Stomach (tissue), 9 donors: Measurements from ENCODE around the gene ZYX. TPM values are rescaled to one million over a fixed set of nuclear protein-coding genes. Genes with fewer than 3 reads are reported as not detected.
A peak's percentile ranks its signal among the peaks of the same experiment; 100 is the strongest.

Source experiments
- DNase-seq, 2 donors: peaks; one replicate each; pipeline versions ENCODE4 v3.0.0 to v3.0.0-alpha.2; 2013 to 2019
- H3K27ac ChIP-seq, 5 donors: fragments of 200-600 bp in 4 of 5; sonication (generic) in 4 of 5; one replicate each; pipeline ENCODE4 v1.5.1; 2013 to 2019; ENCODE audit warnings: mild to moderate bottlenecking in 1 of 5, moderate library complexity in 1 of 5
- H3K27me3 ChIP-seq, 3 donors: fragments of 200-600 bp; sonication (generic); one replicate each; pipeline ENCODE4 v1.5.1; 2017 to 2019; ENCODE audit warnings: mixed run types in 1 of 3
- H3K36me3 ChIP-seq, 4 donors: fragments of 200-600 bp; sonication (generic); 1 replicate in 3 of 4; 2 replicates in 1 of 4; pipeline ENCODE4 v1.5.1; 2016 to 2019
- H3K4me1 ChIP-seq, 4 donors: fragments of 200-600 bp; sonication (generic); one replicate each; pipeline ENCODE4 v1.5.1; 2016 to 2019
- H3K4me3 ChIP-seq, 4 donors: fragments of 200-600 bp; sonication (generic) in 3 of 4; one replicate each; pipeline ENCODE4 v1.5.1; 2016 to 2019; ENCODE audit warnings: mild to moderate bottlenecking in 1 of 4
- H3K9me3 ChIP-seq, 4 donors: fragments of 200-600 bp; sonication (generic); one replicate each; pipeline ENCODE4 v1.5.1; 2016 to 2019
- EP300 ChIP-seq: sonication (generic); formaldehyde crosslinking; IDR thresholded peaks from one replicate; pipeline ENCODE4 v1.6.1; 2017; ENCODE audit warnings: antibody characterized with exemption
- POLR2A ChIP-seq, 4 donors: fragments of 450-650 bp; IDR thresholded peaks; one replicate each; pipeline ENCODE4 v1.6.1; 2016; ENCODE audit warnings: antibody characterized with exemption in 4 of 4, control low read depth in 2 of 4, mild to moderate bottlenecking in 1 of 4, moderate library complexity in 1 of 4
- POLR2AphosphoS5 ChIP-seq, 3 donors: sonication (generic); formaldehyde crosslinking; IDR thresholded peaks; one replicate each; pipeline ENCODE4 v1.6.1; 2016; ENCODE audit warnings: antibody characterized with exemption in 3 of 3
- WGBS, 5 donors: extraction: QIAGEN DNeasy Blood & Tissue Kit in 3 of 5; methylation state at CpG; one replicate each; pipeline versions ENCODE4 v1.1.5 to v1.1.7; 2013 to 2018; 5-methylcytosine and 5-hydroxymethylcytosine counted together
- intact Hi-C: fragments of 100-400 bp; cut with DNase I; formaldehyde crosslinking; loops from one replicate; pipeline ENCODE4 v1.15.1; 2023; ENCODE audit warnings: low total_unique reads
- polyA plus RNA-seq, 3 donors: library from polyadenylated mRNA; stranded (reverse); fragments of 200-250 nt; gene quantifications; one replicate each; pipeline ENCODE4 v1.2.3, GENCODE V29; 2013
- total RNA-seq, 5 donors: library from RNA; depleted of rRNA; stranded (reverse); fragments of >200 nt; gene quantifications; one replicate each; pipeline versions ENCODE4 v1.1.0 to v1.2.3, GENCODE V29; 2014 to 2016
- TF ChIP-seq, protein P1 (sequence below), 7 experiments: fragments of 450-650 bp in 4 of 7; fragments of 200-600 bp in 3 of 7; sonication (generic) in 3 of 7; IDR thresholded peaks; one replicate each; pipeline ENCODE4 v1.5.1; 2016 to 2019; ENCODE audit warnings: antibody characterized with exemption in 7 of 7, control low read depth in 2 of 7, mild to moderate bottlenecking in 1 of 7
- donor health status: healthy with polysubstance abuse.
- donor health status: Bipolar disorder and iron deficiency.
- donor health status: healthy.

The ZYX gene
- total and polyA plus RNA-seq, 8 donors: 20.6 to 102 (median 73.7) TPM

DNA sequence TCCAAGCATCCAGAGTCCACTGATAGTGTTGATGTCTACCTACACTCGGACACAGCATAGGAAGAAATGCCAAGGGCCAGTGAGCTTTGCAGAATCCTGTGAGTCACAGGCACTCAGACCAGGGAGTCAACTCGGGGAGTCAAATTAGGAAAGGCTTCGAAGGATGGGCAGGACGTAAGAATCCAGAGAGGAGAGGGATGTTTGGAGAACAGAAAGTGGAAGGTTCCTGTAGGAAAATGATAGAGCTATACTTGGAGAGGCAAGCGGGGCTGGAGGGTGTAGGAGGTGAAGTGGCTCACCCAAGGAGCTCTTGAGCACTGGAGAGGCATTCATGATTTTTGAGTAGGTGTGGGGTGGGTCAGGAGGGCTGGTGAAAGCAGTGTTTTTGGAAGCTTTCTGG lies 3.0 kb downstream of the ZYX start:
- Histone ChIP-seq H3K27me3 (no peaks in the 10 kb centered on the region), H3K4me3 (peak overlapping the region; percentile 20 to 96 (median 86)), H3K9me3 (no peaks in the 10 kb centered on the region), H3K4me1 (peaks cover 46 to 82% (median 66%) of the 10 kb centered on the region in 4 donors), H3K36me3 (peaks cover 11 to 50% (median 23%) of the 10 kb centered on the region in 4 donors), H3K27ac (peak overlapping the region in 4 of 5 donors; percentile 97 to 100 (median 99))
- intact Hi-C loops: no loop called here
- DNase-seq: no peak
- TF ChIP-seq, protein P1, sequence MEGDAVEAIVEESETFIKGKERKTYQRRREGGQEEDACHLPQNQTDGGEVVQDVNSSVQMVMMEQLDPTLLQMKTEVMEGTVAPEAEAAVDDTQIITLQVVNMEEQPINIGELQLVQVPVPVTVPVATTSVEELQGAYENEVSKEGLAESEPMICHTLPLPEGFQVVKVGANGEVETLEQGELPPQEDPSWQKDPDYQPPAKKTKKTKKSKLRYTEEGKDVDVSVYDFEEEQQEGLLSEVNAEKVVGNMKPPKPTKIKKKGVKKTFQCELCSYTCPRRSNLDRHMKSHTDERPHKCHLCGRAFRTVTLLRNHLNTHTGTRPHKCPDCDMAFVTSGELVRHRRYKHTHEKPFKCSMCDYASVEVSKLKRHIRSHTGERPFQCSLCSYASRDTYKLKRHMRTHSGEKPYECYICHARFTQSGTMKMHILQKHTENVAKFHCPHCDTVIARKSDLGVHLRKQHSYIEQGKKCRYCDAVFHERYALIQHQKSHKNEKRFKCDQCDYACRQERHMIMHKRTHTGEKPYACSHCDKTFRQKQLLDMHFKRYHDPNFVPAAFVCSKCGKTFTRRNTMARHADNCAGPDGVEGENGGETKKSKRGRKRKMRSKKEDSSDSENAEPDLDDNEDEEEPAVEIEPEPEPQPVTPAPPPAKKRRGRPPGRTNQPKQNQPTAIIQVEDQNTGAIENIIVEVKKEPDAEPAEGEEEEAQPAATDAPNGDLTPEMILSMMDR (IDR thresholded peaks at IDR 0.05): no peak
- TF ChIP-seq POLR2AphosphoS5 (IDR thresholded peaks at IDR 0.05) (no peak), POLR2A (IDR thresholded peaks at IDR 0.05) (no peak), EP300 (no peak)
- 52 to 73% (median 67%) methylated on average over 5 of the region's 5 CpGs for WGBS, 5 donors

DNA sequence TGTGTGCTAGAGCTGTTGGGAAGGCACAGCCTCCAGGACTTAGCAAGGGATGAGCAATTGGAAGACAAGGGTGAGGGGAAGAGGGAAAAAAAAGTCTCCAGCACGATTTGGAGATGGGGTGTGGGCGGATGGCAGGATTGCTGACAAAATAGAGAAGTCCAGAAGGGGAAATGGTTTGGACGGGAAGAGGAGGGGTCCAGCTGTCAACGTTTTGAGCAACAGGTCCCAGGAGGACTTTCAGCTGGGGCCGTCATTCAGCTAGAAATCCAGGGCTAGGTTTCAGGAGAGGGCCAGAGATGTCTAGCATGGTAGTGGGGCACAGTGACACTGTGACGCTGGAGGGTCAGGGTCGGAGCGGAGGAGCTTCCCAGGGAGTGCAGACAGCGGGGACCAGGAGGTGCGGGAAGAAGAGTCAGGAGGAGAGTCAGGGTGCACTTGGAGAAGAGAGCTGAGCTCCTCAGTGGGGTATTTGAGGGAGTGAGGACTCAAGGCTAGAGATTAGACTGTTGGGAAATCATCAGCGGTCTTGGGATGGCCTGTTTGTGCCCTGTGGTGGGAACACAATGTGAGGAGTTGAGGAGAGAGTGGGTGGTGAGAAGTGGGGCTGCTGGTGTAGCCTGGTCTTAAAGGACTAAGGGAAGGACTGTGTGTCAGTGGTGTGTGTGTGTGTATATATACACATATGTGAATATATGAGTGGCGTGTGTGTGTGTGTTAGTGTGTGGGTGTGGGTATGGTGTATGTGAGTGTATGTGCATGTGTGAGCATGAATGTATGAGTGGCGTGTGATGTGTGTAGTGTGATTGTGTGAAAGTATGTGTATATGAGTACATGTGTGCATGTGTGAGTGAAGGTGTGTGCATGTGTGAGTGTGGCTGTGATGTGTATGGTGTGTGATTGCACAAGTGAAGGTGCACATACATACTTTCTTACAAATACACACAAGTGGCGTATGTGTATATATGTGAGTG lies 3.8 kb downstream of the ZYX start:
- Histone ChIP-seq H3K36me3 (peaks cover 19 to 58% (median 31%) of the 10 kb centered on the region in 4 donors), H3K27ac (peak overlapping the region in 4 of 5 donors; percentile 97 to 100 (median 99)), H3K4me1 (peaks cover 46 to 82% (median 63%) of the 10 kb centered on the region in 4 donors), H3K9me3 (no peaks in the 10 kb centered on the region), H3K27me3 (no peaks in the 10 kb centered on the region), H3K4me3 (peak overlapping the region; percentile 20 to 96 (median 86))
- intact Hi-C loops: no loop called here
- TF ChIP-seq, protein P1 (IDR thresholded peaks at IDR 0.05): no peak
- no peak for TF ChIP-seq POLR2A (IDR thresholded peaks at IDR 0.05)
- TF ChIP-seq POLR2AphosphoS5 (IDR thresholded peaks at IDR 0.05): no peak
- TF ChIP-seq EP300: no peak
- WGBS, 5 donors: 65 to 84% (median 81%) methylated on average over 14 of the region's 14 CpGs
- no peak for DNase-seq

DNA sequence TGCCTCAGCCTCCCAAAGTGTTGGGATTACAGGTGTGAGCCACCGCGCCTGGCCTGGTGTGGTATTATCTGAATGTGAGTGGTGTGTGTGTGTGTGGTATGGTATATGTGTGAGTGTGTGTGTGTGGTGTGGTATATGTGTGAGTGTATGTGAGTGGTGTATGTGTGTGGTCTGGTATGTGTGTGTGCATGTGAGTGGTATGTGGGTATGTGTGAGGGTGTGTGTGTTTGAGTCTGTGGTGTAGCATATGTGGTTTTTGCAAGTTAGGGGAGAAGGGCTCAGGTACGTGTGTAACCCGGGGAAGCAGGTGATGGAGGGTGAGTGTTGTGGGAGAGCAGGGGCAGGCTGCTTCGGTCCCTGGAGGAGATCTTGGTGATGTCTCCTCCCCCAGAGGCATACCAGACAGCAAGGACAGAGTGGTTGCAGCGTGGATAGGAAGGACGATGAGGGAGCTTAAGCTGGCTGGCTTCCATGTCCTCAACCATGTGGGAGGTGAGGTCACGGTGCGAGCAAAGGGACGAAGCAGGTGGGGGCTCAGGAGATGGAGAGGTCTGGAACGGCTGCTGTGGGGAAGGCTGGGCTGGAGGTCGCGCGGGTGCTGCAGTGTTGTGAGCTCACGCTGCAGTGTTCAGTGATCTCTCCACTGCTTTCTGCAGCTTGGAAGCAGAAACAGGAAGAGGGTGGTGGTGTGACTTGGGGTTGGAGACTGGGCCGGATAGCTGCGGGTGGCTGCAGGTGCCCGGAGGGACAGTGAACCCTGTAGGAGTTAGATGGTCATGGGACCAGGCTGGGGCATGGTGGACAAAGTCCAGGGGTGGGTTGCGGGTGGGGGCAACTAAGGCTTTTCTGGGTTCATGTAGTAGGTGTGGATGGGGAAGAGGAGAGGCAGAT lies 5.0 kb downstream of the ZYX start:
- intact Hi-C loops: no loop called here
- Histone ChIP-seq H3K4me3 (peak overlapping the region; percentile 4 to 95 (median 42)), H3K27me3 (no peaks in the 10 kb centered on the region), H3K4me1 (peaks cover 54 to 93% (median 70%) of the 10 kb centered on the region in 4 donors), H3K27ac (peak overlapping the region in 4 of 5 donors; percentile 15 to 100 (median 98)), H3K9me3 (no peaks in the 10 kb centered on the region), H3K36me3 (peaks cover 31 to 70% (median 43%) of the 10 kb centered on the region in 4 donors)
- TF ChIP-seq POLR2A (IDR thresholded peaks at IDR 0.05) (no peak), EP300 (no peak), POLR2AphosphoS5 (IDR thresholded peaks at IDR 0.05) (no peak)
- TF ChIP-seq, protein P1 (IDR thresholded peaks at IDR 0.05): no peak
- 55 to 63% (median 58%) methylated on average over 19 of the region's 19 CpGs for WGBS, 5 donors
- peak in 1 of 2 donors; percentile 58 for DNase-seq
